Keratinocyte (primary cell): ENCODE data around the gene BAZ2B. TPM values are rescaled to one million over a fixed set of nuclear protein-coding genes. Genes with fewer than 3 reads are reported as not detected.

Source experiments
- DNase-seq: peaks from one replicate; pipeline ENCODE4 v3.0.0-alpha.2; 2011; ENCODE audit warnings: low read depth, missing footprints, low spot score
- FAIRE-seq: peaks from 2 replicates; lab custom pipeline; 2011; peaks lifted over from hg19 to GRCh38; lab: Jason Lieb, UNC
- H2AFZ ChIP-seq: 2 replicates; pipeline ENCODE4 v1.6.0; 2012; ENCODE audit warnings: low read length, control low read depth, inconsistent platforms; ENCODE audit not compliant: control insufficient read depth
- H3K27ac ChIP-seq: 2 replicates; pipeline ENCODE4 v1.5.1; 2011; ENCODE audit warnings: low read length; ENCODE audit not compliant: control insufficient read depth, insufficient read depth
- H3K27me3 ChIP-seq: 3 replicates; pipeline ENCODE4 v1.6.0; 2011; ENCODE audit warnings: low read length; ENCODE audit not compliant: control insufficient read depth, insufficient read depth; ENCODE audit errors: extremely low read depth
- H3K36me3 ChIP-seq, 2 experiments: 2 replicates in 1 of 2; 3 replicates in 1 of 2; pipeline ENCODE4 v1.5.1; 2011; ENCODE audit warnings: low read length in 2 of 2, mild to moderate bottlenecking in 1 of 2; ENCODE audit not compliant: control insufficient read depth in 2 of 2, insufficient read depth in 2 of 2; ENCODE audit errors: extremely low read depth in 1 of 2
- H3K4me1 ChIP-seq: 3 replicates; pipeline ENCODE4 v1.5.1; 2011; ENCODE audit warnings: low read length; ENCODE audit not compliant: control insufficient read depth, insufficient read depth; ENCODE audit errors: extremely low read depth
- H3K4me2 ChIP-seq: 3 replicates; pipeline ENCODE4 v1.6.0; 2011; ENCODE audit warnings: low read depth, low read length; ENCODE audit not compliant: control insufficient read depth, insufficient read depth; ENCODE audit errors: extremely low read depth
- H3K4me3 ChIP-seq, 3 experiments: fragments of 200-600 bp in 1 of 3; sonication (generic) in 1 of 3; 2 replicates in 2 of 3; 3 replicates in 1 of 3; pipeline ENCODE4 v1.5.1; 2011 to 2016; ENCODE audit warnings: low read length in 3 of 3, mild to moderate bottlenecking in 3 of 3, control low read depth in 2 of 3, inconsistent platforms in 1 of 3, low read depth in 1 of 3, mixed read lengths in 1 of 3, mixed run types in 1 of 3, moderate library complexity in 1 of 3; ENCODE audit not compliant: control insufficient read depth in 2 of 3, insufficient read depth in 2 of 3; ENCODE audit errors: extremely low read depth in 1 of 3
- H3K79me2 ChIP-seq: 2 replicates; pipeline ENCODE4 v1.6.0; 2012; ENCODE audit warnings: low read length; ENCODE audit not compliant: control insufficient read depth, insufficient read depth
- H3K9ac ChIP-seq: 3 replicates; pipeline ENCODE4 v1.6.0; 2011; ENCODE audit warnings: low read length; ENCODE audit not compliant: control insufficient read depth, insufficient read depth; ENCODE audit errors: extremely low read depth
- H3K9me1 ChIP-seq: 3 replicates; pipeline ENCODE4 v1.6.0; 2011; ENCODE audit warnings: low read length; ENCODE audit not compliant: control insufficient read depth, insufficient read depth; ENCODE audit errors: extremely low read depth
- H3K9me3 ChIP-seq: 2 replicates; pipeline ENCODE4 v1.5.1; 2012; ENCODE audit warnings: low read depth, low read length; ENCODE audit not compliant: control insufficient read depth
- H4K20me1 ChIP-seq: 3 replicates; pipeline ENCODE4 v1.6.0; 2011; ENCODE audit warnings: low read length; ENCODE audit not compliant: control insufficient read depth, insufficient read depth; ENCODE audit errors: extremely low read depth
- CTCF ChIP-seq, 3 experiments: IDR thresholded peaks in 1 of 3; conservative IDR thresholded peaks in 1 of 3; optimal IDR thresholded peaks in 1 of 3; 2 replicates in 2 of 3; 3 replicates in 1 of 3; pipeline versions ENCODE3 to v1.5.1; 2011; ENCODE audit warnings: low read length in 3 of 3, mild to moderate bottlenecking in 3 of 3, moderate library complexity in 2 of 3, control low read depth in 1 of 3, inconsistent platforms in 1 of 3; ENCODE audit not compliant: insufficient read depth in 2 of 3; ENCODE audit errors: extremely low read depth in 1 of 3
- EZH2 ChIP-seq: IDR thresholded peaks from one replicate; pipeline ENCODE4 v1.6.1; 2012; ENCODE audit warnings: inconsistent platforms, mild to moderate bottlenecking, low read length, moderate library complexity
- dilution Hi-C: fragments of 300-500 bp; cut with MboI; formaldehyde crosslinking; loops from one replicate; pipeline ENCODE4 v1.7.0; 2020; ENCODE audit warnings: low sequenced_read_pairs; ENCODE audit not compliant: extremely low pct_ligation_motif_present
- polyA plus RNA-seq, 5 experiments: library from polyadenylated mRNA; depleted of rRNA in 3 of 5; stranded (reverse) in 3 of 5; stranded (forward) in 1 of 5; unstranded in 1 of 5; fragments of >200 nt; gene quantifications; 1 replicate in 1 of 5; 2 replicates in 3 of 5; 3 replicates in 1 of 5; pipeline versions ENCODE4 v1.2.1 to v1.2.3, GENCODE V29; 2011 to 2012; ENCODE audit warnings: missing spikeins in 2 of 5, low read depth in 1 of 5, low replicate concordance in 1 of 5
- small RNA-seq, 3 experiments: library from RNA; depleted of rRNA; stranded (forward); fragments of <200 nt; gene quantifications; one replicate each; pipeline ENCODE3, GENCODE V24; 2012; ENCODE audit warnings: low read depth in 3 of 3, low replicate concordance in 1 of 3; ENCODE audit not compliant: insufficient read length in 3 of 3

BAZ2B gene
- polyA plus RNA-seq, 1 donor (not counting 4 experiments of a cell fraction or from before 2014, with no cell fraction given) = 27.0 TPM

- Histone ChIP-seq H4K20me1 (no peaks in the 10 kb centered on the region), H3K27me3 (no peaks in the 10 kb centered on the region), H3K27ac (no peak overlapping the region), H3K79me2 (no peaks in the 10 kb centered on the region), H3K9me3 (no peaks in the 10 kb centered on the region), H3K9me1 (no peaks in the 10 kb centered on the region), H3K4me2 (no peak overlapping the region), H2AFZ (no peak overlapping the region), H3K4me3 (no peak overlapping the region), H3K4me1 (no peaks in the 10 kb centered on the region), H3K9ac (no peak overlapping the region), H3K36me3 (no peaks in the 10 kb centered on the region)
- TF ChIP-seq CTCF (optimal IDR thresholded peaks at IDR 0.05 in 1 of 3, IDR thresholded peaks at IDR 0.05 in 1 of 3, conservative IDR thresholded peaks at IDR 0.05 in 1 of 3; ENCODE audit: extremely low read depth in 1 of 3, insufficient read depth in 2 of 3, low read length in 3 of 3) (no peak), EZH2 (no peak)
- dilution Hi-C loops = no loop called here
- DNase-seq (no peak), FAIRE-seq (no peak)
Observed at GRCh38 chr2:159270744-159271379, 345.5 kb downstream of the BAZ2B start.

Small RNA genes within 50 kb of the gene (small RNA-seq; reads per million reads assigned to genes)
- 0 reads per million in 3 experiments for gene RF00019

Other genes starting within 250 kb of the BAZ2B start
- gene MARCHF7, start 96.0 kb upstream of the BAZ2B start, polyA plus RNA-seq = 52.0 to 89.4 TPM (median 52.9 TPM) in 3 replicates
- 0.08 to 0.48 TPM (median 0.20 TPM) in 3 replicates for gene CD302, start 181.7 kb upstream of the BAZ2B start, polyA plus RNA-seq